Measurements from ENCODE around the gene TRAPPC5. TPM values are rescaled to one million over a fixed set of nuclear protein-coding genes. Genes with fewer than 3 reads are reported as not detected.

Gene TRAPPC5
- total RNA-seq, 1 experiment from 2014 or later, result 317 TPM

- Histone ChIP-seq H3K27ac (ENCODE audit: low read length) (no peak within 1 kb of the TSS), H2AFZ (ENCODE audit: low read length) (no peak within 1 kb of the TSS), H3K4me2 (ENCODE audit: low read length) (no peak within 1 kb of the TSS; the same call in 1 of the 2 replicates), H3K9me3 (ENCODE audit: low read length) (no peaks in the 10 kb centered on the region), H4K20me1 (ENCODE audit: low read length) (no peaks in the 10 kb centered on the region), H3K27me3 (ENCODE audit: low read length) (no peaks in the 10 kb centered on the region), H3K4me1 (ENCODE audit: insufficient read depth, low read length) (peaks cover 22% of the 10 kb centered on the region; the same call in 1 of the 2 replicates), H3F3A (ENCODE audit: low read length, unreplicated experiment) (no peaks in the 10 kb centered on the region), H3K9me2 (replicated peaks; ENCODE audit: low read length) (no peaks in the 10 kb centered on the region), H3K79me2 (ENCODE audit: low read length) (peaks cover 12% of the 10 kb centered on the region), H3K36me3 (ENCODE audit: low read depth, low read length) (no peaks in the 10 kb centered on the region), H3K9ac (ENCODE audit: low read length) (no peak within 1 kb of the TSS), H3K4me3 (ENCODE audit: low read length) (no peak within 1 kb of the TSS)
- no peak for ATAC-seq
- no TSS peak for BruUV-seq (replicated peaks)
- ChIA-PET POLR2A (ENCODE audit: unreplicated experiment) (no interaction called here), CTCF (no interaction called here)
- no peak for DNase-seq
- intact Hi-C loops (cut with micrococcal nuclease), result no loop called here
- TF ChIP-seq EZH2 (IDR thresholded peaks at IDR 0.05; ENCODE audit: low read length, unreplicated experiment), result no peak
- no peak for TF ChIP-seq EZH2phosphoT487 (IDR thresholded peaks at IDR 0.05; ENCODE audit: borderline replicate concordance, low read length)
- TF ChIP-seq CTCF (conservative IDR thresholded peaks at IDR 0.05; ENCODE audit: low read depth, low read length), result no peak
These were observed 3.8 kb upstream of the TRAPPC5 start, which contains the start of gene MCEMP1 for GRCh38 chr19:7676854-7677253. Gene MCEMP1 (plus strand): TSS chr19:7677090. CDS start chr19:7677121, 31 bp downstream.

- CTCF ChIA-PET, result interaction anchor here (0.6 kb wide), 1 partner anchor 280 kb away, joined by 3 read pairs; no protein-coding TSS in a partner anchor
- no peaks in the 10 kb centered on the region for H3K9me3 ChIP-seq (ENCODE audit: low read length)
- H3K36me3 ChIP-seq (ENCODE audit: low read depth, low read length), result 0 out of 2 replicates have a peak, but pooled peaks cover 8% of the 10 kb centered on the region
- H3K9me2 ChIP-seq (replicated peaks; ENCODE audit: low read length), result no peaks in the 10 kb centered on the region
- H2AFZ ChIP-seq (ENCODE audit: low read length), result no peak overlapping the region
- DNase-seq, result no peak
- H3K4me1 ChIP-seq (ENCODE audit: insufficient read depth, low read length), result peaks cover 25% of the 10 kb centered on the region; the same call in 1 of the 2 replicates
- TF ChIP-seq CTCF (conservative IDR thresholded peaks at IDR 0.05; ENCODE audit: low read depth, low read length) (no peak), EZH2phosphoT487 (IDR thresholded peaks at IDR 0.05; ENCODE audit: borderline replicate concordance, low read length) (no peak), EZH2 (IDR thresholded peaks at IDR 0.05; ENCODE audit: low read length, unreplicated experiment) (no peak)
- H3K27ac ChIP-seq (ENCODE audit: low read length), result no peak overlapping the region
- BruUV-seq (replicated peaks), result no TSS peak
- no peak overlapping the region for H3K9ac ChIP-seq (ENCODE audit: low read length)
- H4K20me1 ChIP-seq (ENCODE audit: low read length), result no peaks in the 10 kb centered on the region
- H3K4me3 ChIP-seq (ENCODE audit: low read length), result no peak overlapping the region
- H3F3A ChIP-seq (ENCODE audit: low read length, unreplicated experiment), result no peaks in the 10 kb centered on the region
- H3K79me2 ChIP-seq (ENCODE audit: low read length), result peaks cover 20% of the 10 kb centered on the region
- POLR2A ChIA-PET (ENCODE audit: unreplicated experiment), result interaction anchor here (0.6 kb wide), 1 partner anchor 327 kb away, joined by 3 read pairs; no protein-coding TSS in a partner anchor
- ATAC-seq, result no peak
- H3K4me2 ChIP-seq (ENCODE audit: low read length), result no peak overlapping the region
- intact Hi-C loops (cut with micrococcal nuclease), result no loop called here
- H3K27me3 ChIP-seq (ENCODE audit: low read length), result no peaks in the 10 kb centered on the region
These were observed 2.8 kb upstream of the TRAPPC5 start for GRCh38 chr19:7677669-7678311.
